ENCODE data around the gene KDM4C.

The KDM4C gene

DNA sequence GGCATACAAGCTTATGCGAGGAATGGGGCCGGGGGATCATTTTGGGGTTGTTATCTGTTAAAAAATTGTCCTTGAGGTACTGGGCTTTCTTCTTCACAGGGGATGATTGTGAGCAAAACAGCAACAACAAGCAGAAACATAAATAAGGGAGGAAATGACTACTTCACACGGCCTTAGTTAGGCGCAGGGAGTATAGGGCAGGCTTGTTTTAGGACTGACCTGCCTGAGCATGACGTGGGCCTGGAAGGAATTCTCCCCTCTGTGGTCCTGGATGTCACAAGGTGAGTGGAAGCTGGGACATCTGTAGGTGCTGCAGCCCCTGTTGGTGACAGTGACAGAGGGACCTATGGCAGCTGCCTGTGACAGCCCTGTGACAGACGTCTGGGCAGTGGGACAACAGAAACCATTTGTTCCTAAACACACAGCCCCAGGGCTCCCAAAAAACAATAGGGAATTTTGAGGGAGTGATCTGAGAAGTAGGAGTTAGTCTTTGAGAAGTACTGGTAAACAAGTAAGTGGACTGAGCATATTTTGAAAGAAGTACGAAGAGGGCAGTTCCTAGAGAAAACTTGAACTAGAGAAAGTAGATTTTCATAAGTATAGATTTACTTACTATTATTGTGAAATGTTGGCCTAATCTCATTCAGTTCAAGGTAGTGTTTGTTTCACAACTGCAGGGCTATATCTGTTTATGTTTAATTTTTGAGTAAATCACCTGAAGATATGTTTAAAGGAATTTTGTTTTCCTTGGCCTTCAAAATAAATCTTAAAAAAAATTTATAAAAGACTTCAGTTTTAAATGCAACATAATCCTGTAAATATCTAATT, 113.1 kb downstream of the KDM4C start:
- no peak for DNase-seq

DNA sequence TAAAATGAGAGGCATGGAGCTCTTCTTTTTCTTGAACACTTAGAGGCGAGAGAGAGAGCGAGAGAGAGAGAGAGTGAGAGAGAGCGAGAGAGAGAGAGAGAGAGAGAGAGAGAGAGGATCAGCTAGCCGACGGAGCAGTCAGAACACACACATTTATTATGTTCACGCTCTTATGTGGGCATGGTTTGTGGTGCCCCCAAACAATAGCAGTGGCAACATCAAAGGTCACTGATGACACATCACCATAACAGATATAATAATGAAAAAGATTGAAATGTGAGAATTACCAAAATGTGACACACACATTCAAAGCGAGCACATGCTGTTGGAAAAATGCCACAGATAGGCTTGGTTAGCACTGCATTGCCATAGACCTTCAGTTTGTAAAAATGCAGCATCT, 116.1 kb downstream of the KDM4C start:
- peak; percentile 69 for DNase-seq

GRCh38 chr9:6876195-6876894, 118.6 kb downstream of the KDM4C start:
- DNase-seq = no peak

GRCh38 chr9:6877671-6878161, 119.9 kb downstream of the KDM4C start:
- no peak for DNase-seq

- no peak for DNase-seq
These were observed 122.9 kb downstream of the KDM4C start for GRCh38 chr9:6880626-6881025.

DNA sequence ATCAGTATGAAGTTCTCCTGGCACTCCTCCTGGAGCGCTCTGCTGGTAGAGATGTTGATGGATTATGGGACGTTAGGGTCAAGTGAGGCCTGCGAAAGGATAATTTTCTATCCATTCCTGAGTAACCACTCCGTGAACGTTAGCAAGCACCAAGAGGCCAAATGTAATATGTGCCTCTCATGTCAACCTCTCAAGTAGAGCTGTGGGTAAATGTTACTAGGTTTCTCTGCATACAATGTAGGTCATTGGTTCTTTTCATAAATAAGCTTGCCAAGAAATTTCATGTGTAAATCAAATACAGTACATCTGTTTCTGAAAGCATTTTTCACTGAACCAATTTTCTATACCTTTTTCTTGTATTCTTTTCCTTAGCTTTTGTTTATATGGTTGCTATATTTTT, 126.3 kb downstream of the KDM4C start:
- no peak for DNase-seq

GRCh38 chr9:6884990-6885389, 127.2 kb downstream of the KDM4C start:
- DNase-seq = no peak

- DNase-seq = no peak
These were observed 129.3 kb downstream of the KDM4C start for GRCh38 chr9:6887051-6887450.

- no peak for DNase-seq
These were observed 132.1 kb downstream of the KDM4C start for GRCh38 chr9:6889868-6890267.

GRCh38 chr9:6893350-6894131, 135.8 kb downstream of the KDM4C start:
- DNase-seq = no peak

- no peak for DNase-seq
These were observed 136.4 kb downstream of the KDM4C start for GRCh38 chr9:6894135-6894534.

- no peak for DNase-seq
These were observed 138.0 kb downstream of the KDM4C start for GRCh38 chr9:6895754-6896153.

GRCh38 chr9:6896562-6896961, 138.8 kb downstream of the KDM4C start:
- no peak for DNase-seq

DNA sequence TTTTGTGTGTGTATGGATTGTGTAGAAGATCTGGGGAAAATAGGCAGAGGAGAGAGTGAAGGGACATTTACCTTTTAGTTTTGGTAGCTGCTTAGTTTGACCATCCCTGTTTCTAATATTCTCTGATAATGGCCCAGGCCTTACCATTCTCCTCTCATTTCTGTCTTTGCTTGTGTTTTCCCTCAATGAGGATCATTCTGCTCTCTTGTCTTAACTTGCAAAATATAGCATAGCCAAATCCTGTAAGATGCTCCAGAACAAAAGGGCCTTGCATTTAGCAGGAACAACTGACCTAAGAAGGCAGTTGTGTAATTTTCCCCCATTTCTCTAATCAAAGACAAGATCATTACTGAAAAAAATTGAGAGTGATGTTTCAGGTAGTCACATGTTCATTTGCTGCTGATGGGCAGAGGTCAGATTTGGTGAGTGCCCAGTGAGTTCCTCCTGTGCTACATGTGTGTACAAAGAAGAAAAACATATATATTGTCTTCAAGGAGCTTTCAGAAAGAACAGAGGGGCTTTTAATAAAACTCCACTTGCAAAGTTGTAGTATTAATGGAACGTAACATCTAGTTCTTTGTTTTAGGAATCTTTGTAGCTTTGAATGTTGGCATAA, 139.5 kb downstream of the KDM4C start:
- no peak for DNase-seq

- no peak for DNase-seq
These were observed 140.1 kb downstream of the KDM4C start for GRCh38 chr9:6897898-6898302.

GRCh38 chr9:6899274-6899673, 141.5 kb downstream of the KDM4C start:
- no peak for DNase-seq

DNA sequence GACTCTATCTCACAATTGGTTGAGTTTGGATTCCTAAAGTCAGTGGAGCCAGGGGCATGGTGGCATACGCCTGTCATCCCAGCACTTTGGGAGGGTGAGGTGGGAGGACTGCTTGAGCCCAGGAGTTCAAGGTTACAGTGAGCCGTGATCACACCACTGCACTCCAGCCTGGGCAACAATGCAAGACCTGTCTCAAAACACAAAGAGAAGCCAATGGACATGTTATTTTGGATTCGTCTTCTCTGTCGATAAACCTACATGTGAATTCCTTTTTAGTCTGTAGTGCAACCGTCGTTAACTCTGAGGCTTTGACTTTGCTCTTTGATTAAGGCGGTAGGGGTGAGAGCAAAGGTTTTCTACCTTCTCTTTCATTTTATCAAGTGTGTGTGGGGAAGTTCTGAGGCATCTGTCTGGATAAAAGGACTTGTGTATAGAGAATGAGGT, 142.7 kb downstream of the KDM4C start:
- DNase-seq = no peak

DNA sequence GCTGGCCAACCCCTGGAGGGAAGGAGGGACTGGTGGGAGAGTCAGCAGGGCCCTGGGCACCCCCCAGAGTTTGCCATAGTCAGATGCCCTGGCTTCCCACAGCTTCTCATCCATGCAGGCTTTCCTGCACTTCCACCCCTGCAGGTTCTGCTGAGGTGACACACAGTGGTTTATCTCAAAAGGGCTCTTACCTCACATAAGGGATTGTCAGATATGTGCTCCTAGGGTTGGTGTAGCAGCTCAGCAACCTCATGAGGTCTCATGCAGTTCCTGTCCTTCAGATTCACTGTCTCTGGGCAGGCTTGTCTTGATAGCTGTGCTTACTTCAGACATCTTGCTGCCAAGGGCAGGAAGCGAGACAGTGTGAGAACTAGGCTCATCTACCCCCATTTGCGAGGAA, 143.4 kb downstream of the KDM4C start:
- no peak for DNase-seq

- no peak for DNase-seq
These were observed 144.7 kb downstream of the KDM4C start for GRCh38 chr9:6902423-6902822.

DNA sequence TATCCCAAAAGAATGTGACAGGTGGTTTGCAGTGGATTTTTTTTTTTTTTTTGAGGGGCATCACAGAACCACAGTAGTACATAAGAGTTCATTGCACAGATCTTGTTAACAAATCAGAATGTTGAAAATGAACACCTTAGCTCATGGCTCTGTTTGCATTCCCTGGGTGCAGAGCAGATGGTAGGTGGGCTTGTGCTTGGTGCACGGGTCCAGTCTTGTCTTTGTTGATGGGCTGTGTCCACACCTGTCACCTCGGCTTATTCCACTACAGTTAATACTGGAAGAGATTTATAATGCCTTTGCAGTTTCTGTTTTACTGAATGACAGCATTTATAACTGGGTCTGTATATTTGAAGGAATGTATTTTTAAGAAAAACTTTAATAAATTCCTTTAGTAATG, 146.6 kb downstream of the KDM4C start:
- DNase-seq = no peak

DNA sequence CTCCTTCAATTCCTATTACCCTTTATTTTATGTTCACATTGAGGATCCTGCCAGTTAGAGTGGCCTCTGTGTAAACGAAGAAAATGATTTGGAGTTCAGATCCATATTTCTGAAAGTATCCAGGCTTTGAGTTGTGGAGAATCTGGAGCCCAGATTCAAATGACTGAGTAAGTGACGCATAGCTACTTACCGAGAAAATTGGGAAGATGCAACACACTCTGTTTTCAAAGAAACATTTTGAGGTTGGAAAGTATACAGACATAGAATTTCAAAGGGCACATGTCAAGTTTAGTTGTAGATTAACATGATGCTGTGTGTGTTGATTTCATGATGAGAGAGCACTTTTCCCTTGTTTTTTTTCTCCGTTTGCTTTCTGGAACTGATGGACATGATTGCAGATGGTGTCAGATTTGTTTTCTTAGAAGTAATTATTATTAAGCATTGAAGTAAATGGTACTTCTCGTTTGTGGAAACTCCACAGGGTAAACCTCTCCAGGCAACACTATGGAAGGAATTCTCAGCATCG, 148.1 kb downstream of the KDM4C start:
- DNase-seq = no peak

- DNase-seq = no peak
These were observed 150.1 kb downstream of the KDM4C start for GRCh38 chr9:6907772-6908381.
